ENCODE results near the gene HES1.

Gene HES1

DNA sequence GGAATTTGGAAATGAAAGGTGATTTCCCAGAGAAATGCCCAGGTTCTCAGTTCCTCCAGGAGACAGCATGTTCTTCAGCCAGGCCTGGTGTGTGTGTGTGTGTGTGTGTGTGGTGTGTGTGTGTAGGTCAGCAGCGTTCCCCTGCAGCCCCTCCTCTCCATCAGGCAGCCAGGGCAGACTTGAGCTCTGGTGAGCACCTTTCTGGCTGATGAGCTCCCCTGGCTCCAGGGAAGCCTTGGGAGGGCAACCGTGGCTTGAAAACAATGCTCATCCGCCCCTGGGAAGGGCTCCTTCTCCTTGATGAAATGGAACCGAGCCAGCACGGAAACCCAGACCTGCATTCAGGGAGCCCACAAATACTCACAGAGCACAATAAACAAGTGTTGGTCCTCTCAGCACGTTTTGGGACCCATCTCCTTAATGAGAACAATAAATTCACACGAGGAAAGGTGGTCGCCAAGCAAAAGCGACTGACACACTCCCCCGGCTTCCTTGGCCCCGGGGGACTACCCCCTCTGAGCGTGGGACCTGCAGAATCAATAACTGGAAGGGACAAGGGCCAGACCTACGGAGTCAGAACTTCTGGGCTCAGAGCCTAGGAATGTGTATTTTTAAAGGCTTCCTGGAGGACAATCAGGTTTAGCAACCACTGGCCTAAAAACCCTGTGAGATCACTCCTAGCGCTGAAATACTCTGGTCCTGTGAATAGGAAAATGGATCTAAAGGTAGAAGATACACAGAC is 38.6 kb upstream of the HES1 start:
- no peak for DNase-seq (ENCODE audit: low spot score)
- no peak overlapping the region for H3K4me3 Mint-ChIP-seq
- H3K27me3 Mint-ChIP-seq (ENCODE audit: low read depth) = peaks cover 24% of the 10 kb centered on the region
- no peaks in the 10 kb centered on the region for H3K36me3 Mint-ChIP-seq (ENCODE audit: low read depth)
- no peak overlapping the region for H3K27ac Mint-ChIP-seq
- peaks cover 20% of the 10 kb centered on the region for H3K4me1 Mint-ChIP-seq (ENCODE audit: low read depth)
- H3K9me3 Mint-ChIP-seq = no peaks in the 10 kb centered on the region

DNA sequence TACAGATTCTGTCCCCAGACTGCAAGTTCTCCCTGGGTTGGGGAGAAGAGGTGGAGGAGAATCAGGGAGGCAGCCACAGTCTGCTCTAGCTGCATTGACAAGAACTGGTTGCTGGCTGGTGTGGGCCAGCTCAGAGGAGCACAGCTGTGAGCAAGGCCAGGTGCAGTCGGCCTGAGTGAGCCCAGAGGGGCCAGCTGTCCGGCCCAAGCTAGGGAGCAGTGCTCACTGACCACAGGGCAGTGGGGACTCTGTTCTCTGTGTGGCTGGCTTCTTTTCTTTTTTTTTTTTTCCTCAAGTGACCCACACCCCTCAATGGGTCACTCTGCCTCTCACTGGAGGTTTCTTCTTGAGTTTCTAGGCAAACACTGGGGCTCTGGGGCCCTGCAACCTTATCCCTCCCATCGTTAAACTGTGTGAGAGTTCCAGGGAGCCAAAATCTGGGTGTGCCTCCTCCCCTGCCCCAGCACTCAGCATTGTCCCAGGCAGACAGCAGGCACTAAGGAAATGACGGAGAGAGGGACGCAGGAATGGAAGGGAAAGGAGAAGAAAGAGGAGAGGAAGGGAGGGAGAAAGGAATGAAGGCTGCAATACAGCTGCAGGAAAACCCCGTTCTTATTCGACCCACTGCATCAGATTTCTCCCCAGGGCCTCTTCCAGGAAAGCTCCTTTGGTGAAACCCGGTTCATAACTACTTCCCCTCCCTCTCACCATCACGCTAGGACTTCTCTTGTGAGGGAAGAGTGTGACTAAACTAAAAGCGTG is 37.7 kb upstream of the HES1 start:
- H3K4me3 Mint-ChIP-seq = no peak overlapping the region
- no peak overlapping the region for H3K27ac Mint-ChIP-seq
- peaks cover 21% of the 10 kb centered on the region for H3K4me1 Mint-ChIP-seq (ENCODE audit: low read depth)
- H3K36me3 Mint-ChIP-seq (ENCODE audit: low read depth) = no peaks in the 10 kb centered on the region
- H3K27me3 Mint-ChIP-seq (ENCODE audit: low read depth) = peaks cover 30% of the 10 kb centered on the region
- no peak for DNase-seq (ENCODE audit: low spot score)
- H3K9me3 Mint-ChIP-seq = no peaks in the 10 kb centered on the region

DNA sequence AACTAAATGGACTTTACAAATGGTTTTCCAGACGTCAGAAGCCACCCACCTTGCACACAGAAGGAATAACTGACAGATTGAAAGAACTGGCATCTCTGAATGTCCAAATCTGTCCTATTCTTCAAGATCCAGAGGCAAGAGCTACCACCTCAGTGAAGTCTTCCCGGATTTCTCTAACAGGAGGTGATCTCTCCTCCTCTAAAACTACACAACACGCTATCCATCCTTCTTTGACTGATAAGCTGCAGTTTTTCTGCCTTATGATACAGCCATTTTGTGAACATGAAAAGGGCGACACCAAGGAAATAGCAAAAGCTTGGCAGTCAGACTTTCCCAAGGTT is 37.1 kb upstream of the HES1 start:
- Mint-ChIP-seq H3K4me3 (no peak overlapping the region), H3K27ac (no peak overlapping the region), H3K9me3 (no peaks in the 10 kb centered on the region), H3K27me3 (ENCODE audit: low read depth) (peaks cover 34% of the 10 kb centered on the region), H3K4me1 (ENCODE audit: low read depth) (peaks cover 25% of the 10 kb centered on the region), H3K36me3 (ENCODE audit: low read depth) (no peaks in the 10 kb centered on the region)
- no peak for DNase-seq (ENCODE audit: low spot score)

DNA sequence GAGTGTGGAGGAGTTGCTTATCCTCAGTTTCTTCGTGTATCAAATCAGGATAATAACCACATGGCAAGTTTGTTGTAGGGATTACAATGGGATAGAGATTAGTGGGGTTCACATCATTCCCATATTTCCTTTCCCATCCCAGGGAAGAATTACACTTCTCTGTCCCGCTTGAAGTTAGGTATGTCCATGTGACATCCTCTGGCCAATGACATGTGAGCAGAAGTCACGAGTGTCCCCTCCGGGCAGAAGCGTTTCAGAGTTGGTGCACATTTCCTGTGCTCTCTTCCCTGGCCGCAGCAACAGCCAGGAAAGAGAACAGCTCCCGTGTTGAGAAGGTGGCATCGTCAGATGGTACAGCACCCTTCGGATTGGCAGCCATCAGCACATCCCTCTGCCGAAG is 36.7 kb upstream of the HES1 start:
- no peak overlapping the region for H3K27ac Mint-ChIP-seq
- H3K4me3 Mint-ChIP-seq = no peak overlapping the region
- no peaks in the 10 kb centered on the region for H3K36me3 Mint-ChIP-seq (ENCODE audit: low read depth)
- H3K9me3 Mint-ChIP-seq = no peaks in the 10 kb centered on the region
- H3K27me3 Mint-ChIP-seq (ENCODE audit: low read depth) = peaks cover 36% of the 10 kb centered on the region
- DNase-seq (ENCODE audit: low spot score) = no peak
- peaks cover 25% of the 10 kb centered on the region for H3K4me1 Mint-ChIP-seq (ENCODE audit: low read depth)

DNA sequence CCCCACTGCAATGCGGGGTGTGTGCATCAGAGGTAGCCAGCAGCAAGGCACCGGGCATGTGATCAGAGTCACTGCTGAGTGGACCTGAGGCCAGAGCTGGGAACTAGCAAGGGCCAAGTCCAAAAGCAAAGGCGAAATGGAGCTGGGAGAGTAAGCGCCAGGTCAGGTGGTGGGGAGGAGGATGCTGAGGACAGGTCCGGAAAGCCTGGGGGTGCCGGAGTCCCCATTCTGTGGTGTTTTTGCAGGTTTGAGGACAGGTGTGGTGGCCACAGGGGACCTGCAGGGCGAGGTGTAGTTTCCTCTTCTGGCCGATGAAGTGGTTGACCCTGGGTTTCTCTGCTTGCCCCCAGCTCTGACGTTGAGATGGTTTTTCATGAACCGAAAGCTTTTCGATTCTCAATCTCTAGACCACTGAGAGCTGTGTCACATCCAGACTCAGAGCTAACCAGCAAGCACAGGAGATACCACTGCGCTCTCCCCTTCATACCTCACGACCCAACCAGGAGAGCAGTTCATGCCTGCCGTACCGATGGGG is 35.0 kb upstream of the HES1 start:
- no peak for DNase-seq (ENCODE audit: low spot score)
- H3K27ac Mint-ChIP-seq = no peak overlapping the region
- no peaks in the 10 kb centered on the region for H3K9me3 Mint-ChIP-seq
- H3K4me1 Mint-ChIP-seq (ENCODE audit: low read depth) = peaks cover 17% of the 10 kb centered on the region
- H3K36me3 Mint-ChIP-seq (ENCODE audit: low read depth) = no peaks in the 10 kb centered on the region
- H3K27me3 Mint-ChIP-seq (ENCODE audit: low read depth) = peaks cover 49% of the 10 kb centered on the region
- no peak overlapping the region for H3K4me3 Mint-ChIP-seq

DNA sequence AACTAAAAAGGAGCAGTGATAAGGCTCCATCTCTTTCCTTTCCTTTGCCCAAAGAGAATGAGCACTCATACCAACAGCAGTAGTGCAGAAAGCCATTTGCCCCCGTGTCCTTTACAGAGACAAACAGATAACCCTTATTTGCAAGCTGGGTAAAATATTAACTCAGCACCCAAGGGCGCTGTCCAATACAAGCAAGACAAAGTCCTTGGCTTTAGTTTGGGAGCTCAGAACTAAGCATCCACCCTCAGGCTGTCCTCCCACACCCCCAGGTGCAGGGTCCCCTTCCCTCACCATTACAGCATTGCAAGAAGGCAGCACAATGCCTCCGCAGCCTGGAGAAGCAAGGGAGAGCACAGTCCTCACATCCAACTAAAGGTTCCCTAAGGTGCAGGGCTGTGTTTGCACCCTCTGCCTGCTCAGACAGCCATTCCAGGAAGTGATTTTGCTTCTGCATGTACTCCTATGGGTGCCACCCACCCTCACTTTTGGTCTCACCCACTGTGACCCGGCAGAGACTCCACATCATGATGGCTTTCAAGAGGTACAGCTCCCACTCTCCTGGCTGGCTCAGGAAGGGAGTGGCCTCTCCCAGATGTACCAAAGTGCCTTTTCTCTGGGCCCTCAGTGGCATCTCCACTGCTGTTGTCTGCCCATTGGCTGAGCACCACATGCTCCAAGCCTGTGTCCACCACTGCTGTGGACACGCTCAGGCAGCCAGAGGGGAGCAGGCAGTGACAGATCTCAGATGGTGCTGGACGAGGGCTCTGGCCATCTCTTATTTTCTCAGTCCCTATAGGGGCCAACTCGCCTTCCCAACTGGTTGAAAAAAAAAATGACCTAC is 34.1 kb upstream of the HES1 start:
- Mint-ChIP-seq H3K36me3 (ENCODE audit: low read depth) (no peaks in the 10 kb centered on the region), H3K4me3 (no peak overlapping the region), H3K4me1 (ENCODE audit: low read depth) (peaks cover 17% of the 10 kb centered on the region), H3K27me3 (ENCODE audit: low read depth) (peaks cover 56% of the 10 kb centered on the region), H3K9me3 (no peaks in the 10 kb centered on the region), H3K27ac (no peak overlapping the region)
- DNase-seq (ENCODE audit: low spot score) = no peak

DNA sequence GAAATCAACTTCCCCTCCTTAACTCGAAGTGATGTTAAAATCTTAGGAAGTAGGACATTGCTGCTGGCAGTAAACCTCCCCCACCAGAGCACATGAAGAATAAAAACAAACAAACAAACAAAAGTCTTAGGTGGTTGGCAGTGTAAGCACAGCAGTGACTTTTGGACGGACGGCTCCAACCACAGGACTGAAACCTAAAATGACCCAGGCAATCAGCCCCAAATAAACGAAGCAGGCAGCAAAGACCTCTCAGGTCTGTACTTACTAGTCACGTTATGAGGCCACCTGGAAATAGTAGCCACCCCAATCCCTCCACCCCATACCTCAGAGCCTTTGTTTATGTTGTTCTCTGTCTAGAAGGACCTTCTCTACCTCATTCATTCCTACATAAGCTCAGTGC is 33.5 kb upstream of the HES1 start:
- H3K27ac Mint-ChIP-seq = no peak overlapping the region

DNA sequence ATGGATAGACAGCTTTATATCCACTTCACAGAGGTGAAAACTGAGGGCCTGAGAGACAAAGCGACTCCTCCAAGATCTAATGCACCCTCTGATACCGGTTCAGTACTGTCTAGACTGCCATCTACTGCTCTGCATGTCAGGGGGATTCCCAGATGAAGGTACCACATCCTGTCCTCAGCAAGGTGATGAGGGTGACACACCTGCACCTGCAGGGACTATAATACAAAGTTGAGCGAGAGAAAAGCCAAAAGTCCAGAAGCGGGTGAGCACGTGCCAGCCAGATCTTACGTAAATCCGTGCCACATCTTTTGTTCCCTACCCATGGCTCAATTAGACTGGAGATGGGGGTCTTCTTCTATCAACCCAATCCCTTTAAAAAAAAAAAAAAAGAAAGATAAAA is 32.4 kb upstream of the HES1 start:
- peaks cover 14% of the 10 kb centered on the region for H3K4me1 Mint-ChIP-seq (ENCODE audit: low read depth)
- H3K9me3 Mint-ChIP-seq = no peaks in the 10 kb centered on the region
- no peak overlapping the region for H3K27ac Mint-ChIP-seq
- no peaks in the 10 kb centered on the region for H3K36me3 Mint-ChIP-seq (ENCODE audit: low read depth)
- peaks cover 64% of the 10 kb centered on the region for H3K27me3 Mint-ChIP-seq (ENCODE audit: low read depth)
- DNase-seq (ENCODE audit: low spot score) = no peak
- H3K4me3 Mint-ChIP-seq = no peak overlapping the region

More for the DNA sequence above, 33.5 kb upstream of the HES1 start:
- Mint-ChIP-seq H3K27me3 (ENCODE audit: low read depth) (peaks cover 58% of the 10 kb centered on the region), H3K36me3 (ENCODE audit: low read depth) (no peaks in the 10 kb centered on the region), H3K9me3 (no peaks in the 10 kb centered on the region), H3K4me1 (ENCODE audit: low read depth) (peaks cover 17% of the 10 kb centered on the region), H3K4me3 (no peak overlapping the region)
- DNase-seq (ENCODE audit: low spot score) = no peak

DNA sequence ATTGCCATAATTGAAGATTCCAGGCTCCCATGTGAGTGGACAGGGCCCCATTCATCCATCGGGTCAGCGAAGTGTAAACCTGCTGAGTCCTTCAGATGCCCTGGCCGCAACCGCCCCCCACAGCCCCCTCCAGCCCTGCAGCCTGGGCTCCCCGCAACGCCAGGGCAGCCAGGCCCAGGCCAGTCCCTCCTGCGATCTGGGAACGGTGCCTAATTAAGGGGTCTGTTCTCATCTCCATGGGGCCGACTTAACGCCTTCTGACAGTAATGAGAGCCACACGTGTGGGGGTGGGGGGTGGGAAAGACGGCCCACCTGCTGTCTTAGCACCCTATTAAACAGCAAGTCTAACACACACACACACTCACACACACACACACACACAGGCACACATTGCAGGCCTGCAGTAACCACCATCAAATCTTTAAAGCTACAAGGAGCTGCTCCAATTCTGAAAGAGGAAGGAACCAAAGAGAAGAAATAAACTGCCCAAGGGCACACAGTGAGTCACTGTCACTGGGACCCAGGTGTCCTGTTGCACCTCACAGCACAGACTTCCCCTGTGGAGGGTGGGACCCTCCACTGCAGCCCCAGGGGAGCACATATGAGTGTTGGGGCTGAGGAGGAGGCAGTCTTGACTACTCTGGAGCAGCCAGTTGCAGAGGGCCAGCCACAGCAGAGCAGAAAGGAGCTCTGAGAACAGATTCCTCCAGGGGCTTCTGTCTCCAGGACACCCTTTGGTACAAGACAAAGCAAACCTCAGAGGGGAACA is 31.8 kb upstream of the HES1 start:
- DNase-seq (ENCODE audit: low spot score) = no peak
- Mint-ChIP-seq H3K4me1 (ENCODE audit: low read depth) (peaks cover 7% of the 10 kb centered on the region), H3K9me3 (no peaks in the 10 kb centered on the region), H3K27ac (no peak overlapping the region), H3K27me3 (ENCODE audit: low read depth) (peaks cover 63% of the 10 kb centered on the region), H3K4me3 (no peak overlapping the region), H3K36me3 (ENCODE audit: low read depth) (no peaks in the 10 kb centered on the region)

DNA sequence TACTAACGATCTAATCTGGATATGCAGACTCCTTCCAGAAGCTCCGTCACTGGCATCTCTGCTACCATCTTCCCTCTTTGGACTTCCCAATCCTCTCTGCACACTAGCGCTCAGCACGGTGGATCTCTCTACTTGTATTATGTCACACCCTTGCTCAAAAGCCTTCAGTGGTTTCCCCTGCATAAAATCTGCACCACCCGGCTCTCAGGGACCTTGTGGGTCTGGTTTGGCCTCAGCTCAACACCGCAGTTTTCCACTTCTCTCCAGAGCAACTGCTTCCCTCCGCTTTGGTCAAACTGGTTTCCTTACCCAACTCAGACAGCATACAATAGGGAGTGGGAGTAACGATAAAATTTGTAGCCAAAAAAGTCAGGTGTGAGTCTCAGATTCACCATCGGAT is 30.7 kb upstream of the HES1 start:
- no peak for DNase-seq (ENCODE audit: low spot score)
- Mint-ChIP-seq H3K4me3 (no peak overlapping the region), H3K4me1 (ENCODE audit: low read depth) (peaks cover 5% of the 10 kb centered on the region), H3K27me3 (ENCODE audit: low read depth) (peaks cover 58% of the 10 kb centered on the region), H3K27ac (no peak overlapping the region), H3K9me3 (no peaks in the 10 kb centered on the region), H3K36me3 (ENCODE audit: low read depth) (no peaks in the 10 kb centered on the region)

DNA sequence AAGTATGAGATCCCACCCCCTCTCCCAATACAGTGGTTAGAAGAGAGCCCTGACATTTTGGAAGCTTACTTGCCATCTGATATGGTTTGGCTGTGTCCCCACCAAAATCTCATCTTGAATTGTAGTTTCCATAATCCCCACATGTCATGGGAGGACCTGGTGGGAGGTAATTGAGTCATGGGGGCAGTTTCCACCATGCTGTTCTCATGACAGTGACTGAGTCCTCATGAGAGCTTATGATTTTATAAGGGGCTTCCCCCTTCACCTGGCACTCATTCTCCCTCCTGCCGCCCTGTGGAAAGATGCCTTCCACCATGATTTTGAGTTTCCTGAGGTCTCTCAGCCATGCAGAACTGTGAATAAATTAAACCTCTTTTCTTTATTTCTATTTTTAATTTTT is 28.8 kb upstream of the HES1 start:
- H3K4me3 Mint-ChIP-seq = no peak overlapping the region
- DNase-seq (ENCODE audit: low spot score) = no peak
- peaks cover 5% of the 10 kb centered on the region for H3K4me1 Mint-ChIP-seq (ENCODE audit: low read depth)
- no peaks in the 10 kb centered on the region for H3K36me3 Mint-ChIP-seq (ENCODE audit: low read depth)
- peaks cover 53% of the 10 kb centered on the region for H3K27me3 Mint-ChIP-seq (ENCODE audit: low read depth)
- H3K27ac Mint-ChIP-seq = no peak overlapping the region
- H3K9me3 Mint-ChIP-seq = no peaks in the 10 kb centered on the region

DNA sequence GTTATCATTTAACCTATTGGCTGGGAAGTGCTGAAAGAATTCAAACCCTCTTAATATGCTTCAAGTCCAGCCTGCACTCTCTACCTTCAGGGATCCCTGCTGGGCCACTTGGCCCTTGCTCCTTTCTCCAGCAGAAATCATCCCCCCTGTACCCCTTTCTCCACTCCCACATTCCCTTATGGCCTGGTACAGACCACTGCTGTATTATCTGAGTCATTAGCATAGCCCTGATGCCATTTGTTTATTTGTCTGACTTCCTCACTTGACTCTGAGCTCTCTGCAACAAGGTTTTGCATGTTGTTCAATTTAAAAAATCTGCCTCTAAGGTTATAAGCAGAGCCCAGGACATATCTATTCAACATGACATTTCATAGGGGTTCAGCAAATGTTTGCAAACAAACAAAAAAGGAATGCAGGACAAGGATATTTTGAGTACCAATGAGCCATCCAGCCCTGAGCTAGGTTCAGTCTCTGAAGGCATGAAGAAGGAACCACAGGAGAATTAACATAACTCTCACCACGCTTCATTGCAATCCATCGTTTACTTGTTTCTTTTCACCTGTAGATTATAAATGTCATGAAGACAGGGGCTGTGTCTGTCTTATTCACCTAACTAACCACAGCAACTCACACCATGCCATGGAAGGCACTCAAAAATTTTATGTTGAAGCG is 26.6 kb upstream of the HES1 start:
- no peaks in the 10 kb centered on the region for H3K36me3 Mint-ChIP-seq (ENCODE audit: low read depth)
- peaks cover 44% of the 10 kb centered on the region for H3K27me3 Mint-ChIP-seq (ENCODE audit: low read depth)
- H3K9me3 Mint-ChIP-seq = no peaks in the 10 kb centered on the region
- no peaks in the 10 kb centered on the region for H3K4me1 Mint-ChIP-seq (ENCODE audit: low read depth)
- no peak for DNase-seq (ENCODE audit: low spot score)
- no peak overlapping the region for H3K27ac Mint-ChIP-seq
- no peak overlapping the region for H3K4me3 Mint-ChIP-seq

DNA sequence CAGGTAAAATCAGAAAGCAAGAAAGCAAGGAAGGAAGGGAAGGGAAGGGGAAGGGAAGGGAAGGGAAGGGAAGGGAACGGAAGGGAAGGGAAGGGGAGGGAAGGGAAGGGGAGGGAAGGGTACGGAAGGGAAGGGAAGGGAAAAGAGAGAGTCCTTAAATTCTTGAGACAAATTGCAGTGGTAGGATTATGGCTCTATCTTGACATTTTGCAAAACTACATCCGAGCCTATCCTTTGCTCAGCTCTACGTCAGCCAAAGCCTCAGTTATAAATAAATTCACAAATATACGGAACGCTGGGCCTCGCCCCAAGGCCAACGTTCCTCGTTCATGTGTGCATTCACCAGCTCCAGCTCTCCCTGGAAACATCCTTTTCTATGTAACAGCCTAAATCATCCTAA is 25.5 kb upstream of the HES1 start:
- Mint-ChIP-seq H3K27ac (no peak overlapping the region), H3K4me3 (no peak overlapping the region), H3K27me3 (ENCODE audit: low read depth) (peaks cover 40% of the 10 kb centered on the region), H3K36me3 (ENCODE audit: low read depth) (no peaks in the 10 kb centered on the region), H3K4me1 (ENCODE audit: low read depth) (no peaks in the 10 kb centered on the region), H3K9me3 (no peaks in the 10 kb centered on the region)
- DNase-seq (ENCODE audit: low spot score) = no peak
